B cell (primary cell): Measurements from ENCODE around the gene GPR173. TPM values are rescaled to one million over a fixed set of nuclear protein-coding genes. Genes with fewer than 3 reads are reported as not detected.

Source experiments
- ATAC-seq: fragments of 200-7000 bp; cut with Tn5 transposase; one replicate; pipeline ENCODE4 v1.10.0; 2021; ENCODE audit warnings: low read depth, mild to moderate bottlenecking, moderate number of reproducible peaks, moderate library complexity
- CTCF ChIA-PET: fragments of 350-600 bp; sonication (Branson Sonifier 250); formaldehyde crosslinking; loops from one replicate; lab custom pipeline; 2021; ENCODE audit warnings: antibody characterized with exemption, inconsistent platforms; lab: Charles Lee
- POLR2A ChIA-PET: fragments of 350-600 bp; sonication (Branson Sonifier 250); formaldehyde crosslinking; loops from one replicate; lab custom pipeline; 2021; ENCODE audit warnings: antibody characterized with exemption; lab: Charles Lee
- DNase-seq: peaks from one replicate; pipeline ENCODE4 v3.0.0; 2013
- H2AFZ ChIP-seq: 2 replicates; pipeline ENCODE4 v1.6.1; 2012; ENCODE audit warnings: mild to moderate bottlenecking, low read depth, low read length; ENCODE audit not compliant: insufficient read depth, poor library complexity, severe bottlenecking
- H3K27ac ChIP-seq, 2 donors: 1 replicate in 1 of 2; 2 replicates in 1 of 2; pipeline ENCODE4 v1.5.1; 2012 to 2013; ENCODE audit warnings: low read length in 2 of 2, mild to moderate bottlenecking in 2 of 2, moderate library complexity in 1 of 2
- H3K27me3 ChIP-seq, 4 experiments: fragments of 200-600 bp in 1 of 4; sonication (generic) in 1 of 4; replicated peaks in 1 of 4; 1 replicate in 2 of 4; 2 replicates in 2 of 4; pipeline versions ENCODE4 v1.6.1 to v1.7.0; 2013 to 2016; ENCODE audit warnings: low read length in 3 of 4, mild to moderate bottlenecking in 2 of 4, mixed read lengths in 1 of 4, moderate library complexity in 1 of 4; ENCODE audit not compliant: insufficient read depth in 4 of 4, control insufficient read depth in 3 of 4; ENCODE audit errors: control extremely low read depth in 1 of 4
- H3K36me3 ChIP-seq, 2 experiments: replicated peaks in 1 of 2; 1 replicate in 1 of 2; 2 replicates in 1 of 2; pipeline versions ENCODE4 v1.6.1 to v1.7.1; 2013; ENCODE audit warnings: low read length in 1 of 2; ENCODE audit not compliant: insufficient read depth in 2 of 2, control insufficient read depth in 1 of 2; ENCODE audit errors: control extremely low read depth in 1 of 2, extremely low read depth in 1 of 2
- H3K4me1 ChIP-seq, 2 donors: fragments of 200-600 bp in 1 of 2; sonication (generic) in 1 of 2; 1 replicate in 1 of 2; 2 replicates in 1 of 2; pipeline versions ENCODE4 v1.5.1 to v1.6.1; 2013 to 2017; ENCODE audit warnings: low read length in 2 of 2; ENCODE audit not compliant: control insufficient read depth in 2 of 2, insufficient read depth in 2 of 2
- H3K4me2 ChIP-seq: replicated peaks from 2 replicates; pipeline ENCODE3; 2012; ENCODE audit warnings: mild to moderate bottlenecking, low read depth, low read length; ENCODE audit not compliant: poor library complexity, severe bottlenecking
- H3K4me3 ChIP-seq, 5 experiments: fragments of 200-600 bp in 1 of 5; sonication (generic) in 1 of 5; 1 replicate in 3 of 5; 2 replicates in 2 of 5; pipeline versions ENCODE4 v1.5.1 to v1.7.0; 2011 to 2016; ENCODE audit warnings: low read length in 4 of 5, mild to moderate bottlenecking in 4 of 5, low read depth in 2 of 5, control low read depth in 1 of 5, moderate library complexity in 1 of 5; ENCODE audit not compliant: insufficient read depth in 1 of 5; ENCODE audit errors: control extremely low read depth in 1 of 5, extremely low read depth in 1 of 5
- H3K79me2 ChIP-seq: fragments of 200-600 bp; sonication (generic); one replicate; pipeline ENCODE4 v1.6.0; 2016; ENCODE audit warnings: low read length; ENCODE audit not compliant: control insufficient read depth, insufficient read depth
- H3K9ac ChIP-seq: fragments of 200-600 bp; sonication (generic); 2 replicates; pipeline ENCODE4 v1.6.1; 2017; ENCODE audit warnings: mild to moderate bottlenecking, low read length, moderate library complexity
- H3K9me3 ChIP-seq, 3 donors: one replicate each; pipeline versions ENCODE4 v1.6.1 to v1.7.1; 2013; ENCODE audit warnings: low read length in 2 of 3; ENCODE audit not compliant: control insufficient read depth in 2 of 3, insufficient read depth in 1 of 3; ENCODE audit errors: control extremely low read depth in 1 of 3
- H4K20me1 ChIP-seq: 2 replicates; pipeline ENCODE4 v1.6.0; 2012; ENCODE audit warnings: mild to moderate bottlenecking, low read length; ENCODE audit not compliant: insufficient read depth, control insufficient read depth, poor library complexity, severe bottlenecking
- H3K27ac Mint-ChIP-seq: one replicate; pipeline ENCODE4 v1.8.0; 2021; ENCODE audit warnings: mixed read lengths
- H3K27me3 Mint-ChIP-seq: one replicate; pipeline ENCODE4 v1.8.0; 2021; ENCODE audit warnings: mixed read lengths
- H3K4me1 Mint-ChIP-seq: one replicate; pipeline ENCODE4 v1.8.0; 2021; ENCODE audit warnings: mixed read lengths
- H3K4me3 Mint-ChIP-seq: one replicate; pipeline ENCODE4 v1.8.0; 2021; ENCODE audit warnings: mixed read lengths
- H3K9me3 Mint-ChIP-seq: one replicate; pipeline ENCODE4 v1.8.0; 2022; ENCODE audit warnings: mixed read lengths; ENCODE audit not compliant: insufficient read depth
- CTCF ChIP-seq: fragments of 200-600 bp; IDR thresholded peaks from one replicate; pipeline ENCODE4 v1.8.0; 2022; ENCODE audit warnings: antibody characterized with exemption, mild to moderate bottlenecking
- EZH2 ChIP-seq: IDR thresholded peaks from 2 replicates; pipeline ENCODE4 v1.6.1; 2012; ENCODE audit warnings: borderline replicate concordance, low read depth, mild to moderate bottlenecking, moderate library complexity, low read length; ENCODE audit not compliant: insufficient read depth, poor library complexity, severe bottlenecking
- WGBS: methylation state at CpG from one replicate; pipeline ENCODE4 v1.1.5; 2013; ENCODE audit warnings: missing lambda C conversion rate; ENCODE audit not compliant: insufficient coverage; 5-methylcytosine and 5-hydroxymethylcytosine counted together
- intact Hi-C: fragments of 100-400 bp; cut with micrococcal nuclease; formaldehyde crosslinking; loops from one replicate; pipeline ENCODE4 v1.10.0; 2022
- polyA plus RNA-seq: library from polyadenylated mRNA; depleted of rRNA; stranded (reverse); fragments of >200 nt; gene quantifications from 2 replicates; pipeline ENCODE4 v1.2.3, GENCODE V29; 2012
- total RNA-seq, 2 donors: library from RNA; stranded (reverse); fragments of 120-200 nt in 1 of 2; gene quantifications; 1 replicate in 1 of 2; 2 replicates in 1 of 2; pipeline versions ENCODE4 v1.2.3 to v1.2.4, GENCODE V29; 2013 to 2022

The GPR173 gene
- total and polyA plus RNA-seq, 2 donors (not counting 1 experiment from before 2014, with no cell fraction given): 0.12 TPM; not detected in 1

GRCh38 chrX:53089925-53090324 lies 41.3 kb downstream of the GPR173 start:
- DNase-seq: no peak
- peaks cover 32% of the 10 kb centered on the region for H3K4me1 Mint-ChIP-seq

More at GRCh38 chrX:53089925-53090324, 41.3 kb downstream of the GPR173 start:
- H4K20me1 ChIP-seq: no peaks in the 10 kb centered on the region
- H3K79me2 ChIP-seq: peaks cover 6% of the 10 kb centered on the region
- CTCF ChIA-PET: interaction anchor here (0.9 to 5.8 kb wide), 3 partner anchors 11 to 95 kb away, joined by 3 to 39 read pairs (median 4); no protein-coding TSS in a partner anchor
- no peaks in the 10 kb centered on the region for H3K9me3 Mint-ChIP-seq
- no peaks in the 10 kb centered on the region for H3K27me3 Mint-ChIP-seq
- peaks cover 0 to 16% of the 10 kb centered on the region in 2 experiments for H3K36me3 ChIP-seq
- no peak for ATAC-seq
- H3K4me1 ChIP-seq: peaks cover 5 to 21% of the 10 kb centered on the region in 2 donors
- POLR2A ChIA-PET: no interaction called here
- WGBS: no CpG with 5 or more reads among the region's 2 CpGs
- no peak overlapping the region for H3K27ac Mint-ChIP-seq
- TF ChIP-seq CTCF: no peak
- TF ChIP-seq EZH2: no peak
- H3K4me2 ChIP-seq: no peak overlapping the region
- no peak overlapping the region for H2AFZ ChIP-seq
- intact Hi-C loops: loop anchor here (1.0 to 10.0 kb wide), 3 partner anchors 19 to 955 kb away; partner anchors contain the start of genes PHF8, RIBC1 and SMC1A
- no peak overlapping the region for H3K9ac ChIP-seq
- H3K27ac ChIP-seq: no peak overlapping the region
- no peaks in the 10 kb centered on the region for H3K27me3 ChIP-seq
- H3K4me3 ChIP-seq: no peak overlapping the region
- no peaks in the 10 kb centered on the region for H3K9me3 ChIP-seq
- no peak overlapping the region for H3K4me3 Mint-ChIP-seq
